ENCODE results near the gene DYNC2LI1.

DNA sequence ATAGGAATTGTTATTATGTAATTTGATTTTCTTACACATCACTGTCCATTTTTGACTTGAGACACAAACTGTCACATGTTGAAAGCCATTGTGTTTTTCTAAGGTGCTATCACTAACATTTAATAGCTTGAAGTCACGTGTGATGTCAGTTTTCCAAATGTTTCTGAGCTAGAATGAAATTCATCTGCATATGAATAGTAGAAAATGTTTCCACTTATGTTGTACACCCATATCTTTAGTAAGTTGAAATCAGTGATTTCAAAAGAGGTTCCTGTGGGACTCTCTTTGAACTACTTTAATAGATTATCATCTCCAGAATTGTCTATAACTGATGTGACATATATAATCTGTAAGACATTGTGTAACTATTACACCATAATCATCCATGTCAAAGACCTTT is 37.0 kb downstream of the DYNC2LI1 start:
- TF ChIP-seq EZH2 (IDR thresholded peaks at IDR 0.05; ENCODE audit: borderline replicate concordance, low read length) = no peak
- TF ChIP-seq, protein P1, sequence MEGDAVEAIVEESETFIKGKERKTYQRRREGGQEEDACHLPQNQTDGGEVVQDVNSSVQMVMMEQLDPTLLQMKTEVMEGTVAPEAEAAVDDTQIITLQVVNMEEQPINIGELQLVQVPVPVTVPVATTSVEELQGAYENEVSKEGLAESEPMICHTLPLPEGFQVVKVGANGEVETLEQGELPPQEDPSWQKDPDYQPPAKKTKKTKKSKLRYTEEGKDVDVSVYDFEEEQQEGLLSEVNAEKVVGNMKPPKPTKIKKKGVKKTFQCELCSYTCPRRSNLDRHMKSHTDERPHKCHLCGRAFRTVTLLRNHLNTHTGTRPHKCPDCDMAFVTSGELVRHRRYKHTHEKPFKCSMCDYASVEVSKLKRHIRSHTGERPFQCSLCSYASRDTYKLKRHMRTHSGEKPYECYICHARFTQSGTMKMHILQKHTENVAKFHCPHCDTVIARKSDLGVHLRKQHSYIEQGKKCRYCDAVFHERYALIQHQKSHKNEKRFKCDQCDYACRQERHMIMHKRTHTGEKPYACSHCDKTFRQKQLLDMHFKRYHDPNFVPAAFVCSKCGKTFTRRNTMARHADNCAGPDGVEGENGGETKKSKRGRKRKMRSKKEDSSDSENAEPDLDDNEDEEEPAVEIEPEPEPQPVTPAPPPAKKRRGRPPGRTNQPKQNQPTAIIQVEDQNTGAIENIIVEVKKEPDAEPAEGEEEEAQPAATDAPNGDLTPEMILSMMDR (conservative IDR thresholded peaks at IDR 0.05 in 1 of 2, IDR thresholded peaks at IDR 0.05 in 1 of 2; ENCODE audit: extremely low read depth in 1 of 2, insufficient read depth in 1 of 2, low read depth in 1 of 2, low read length in 2 of 2) = no peak

All from mammary epithelial cell (primary cell).